HG03460 (cell line): ENCODE data around the gene EPS8L2.

Source experiments
- ATAC-seq: cut with Tn5 transposase; IDR thresholded peaks from one replicate; pipeline ENCODE4 v1.9.1; 2021; ENCODE audit not compliant: unreplicated experiment

Gene EPS8L2

DNA sequence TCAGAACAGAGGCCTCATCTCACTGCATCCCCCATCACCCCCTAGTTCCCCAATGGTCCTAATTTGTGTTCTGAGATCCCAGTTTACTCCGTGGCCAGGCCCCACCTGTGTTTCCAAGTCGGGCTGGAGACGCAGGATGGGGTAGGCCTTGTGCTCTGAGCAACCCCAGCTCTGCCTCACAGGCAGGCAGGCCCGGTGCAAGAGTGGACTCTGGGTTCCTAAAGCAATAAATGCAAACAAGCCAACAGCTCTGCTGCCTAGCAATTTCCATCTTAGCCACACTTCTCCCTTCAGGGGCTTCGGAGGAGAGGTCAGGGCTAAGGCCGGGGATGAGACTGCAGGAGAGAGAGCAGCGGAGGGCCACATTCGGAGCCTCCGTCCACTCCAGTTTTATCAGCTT is 2.5 kb upstream of the EPS8L2 start:
- no peak for ATAC-seq

GRCh38 chr11:704228-704674 is 1.8 kb upstream of the EPS8L2 start:
- ATAC-seq: no peak

DNA sequence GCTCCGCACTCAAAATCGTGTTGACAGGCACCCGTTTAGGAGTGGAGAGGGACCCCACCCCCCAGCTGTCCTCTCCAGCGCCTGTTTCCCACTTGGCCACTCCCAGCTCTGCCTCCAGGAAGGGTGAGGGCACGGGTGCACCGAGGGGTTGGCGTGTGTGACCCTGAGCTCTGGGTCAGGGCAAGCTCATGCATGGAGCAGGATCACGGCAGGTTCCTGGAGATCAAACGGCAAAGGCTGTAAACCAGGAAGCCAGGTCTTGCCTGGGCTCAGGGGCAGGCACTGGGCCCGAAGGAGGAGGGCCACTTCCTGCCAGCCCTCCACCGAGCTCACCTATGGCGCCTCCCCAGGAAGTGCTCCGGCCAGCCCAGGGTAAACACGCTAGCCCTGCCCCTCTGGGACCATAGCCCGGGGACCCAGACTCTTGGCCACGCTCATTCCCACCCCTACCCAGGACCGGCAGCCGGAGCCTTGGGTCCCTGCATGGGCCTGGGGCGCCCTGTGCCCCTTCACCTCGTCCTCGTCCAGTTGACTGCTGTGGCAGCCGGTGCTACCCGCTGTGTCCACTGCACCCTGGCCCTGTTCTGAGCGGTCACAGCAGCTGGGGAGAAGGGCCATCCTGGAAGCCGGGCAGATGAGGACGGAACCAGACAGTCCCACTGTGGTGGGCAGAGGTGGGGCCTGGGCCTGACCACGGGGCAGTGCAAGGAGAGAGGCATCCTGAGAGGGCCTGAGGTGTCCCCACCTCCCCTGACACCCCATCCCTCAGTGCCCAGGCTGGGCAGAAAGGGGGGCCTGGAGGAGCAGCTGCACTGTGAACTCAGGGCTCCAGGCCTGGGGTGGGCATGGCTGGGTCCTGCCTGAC is 1.0 kb upstream of the EPS8L2 start:
- ATAC-seq: no peak

DNA sequence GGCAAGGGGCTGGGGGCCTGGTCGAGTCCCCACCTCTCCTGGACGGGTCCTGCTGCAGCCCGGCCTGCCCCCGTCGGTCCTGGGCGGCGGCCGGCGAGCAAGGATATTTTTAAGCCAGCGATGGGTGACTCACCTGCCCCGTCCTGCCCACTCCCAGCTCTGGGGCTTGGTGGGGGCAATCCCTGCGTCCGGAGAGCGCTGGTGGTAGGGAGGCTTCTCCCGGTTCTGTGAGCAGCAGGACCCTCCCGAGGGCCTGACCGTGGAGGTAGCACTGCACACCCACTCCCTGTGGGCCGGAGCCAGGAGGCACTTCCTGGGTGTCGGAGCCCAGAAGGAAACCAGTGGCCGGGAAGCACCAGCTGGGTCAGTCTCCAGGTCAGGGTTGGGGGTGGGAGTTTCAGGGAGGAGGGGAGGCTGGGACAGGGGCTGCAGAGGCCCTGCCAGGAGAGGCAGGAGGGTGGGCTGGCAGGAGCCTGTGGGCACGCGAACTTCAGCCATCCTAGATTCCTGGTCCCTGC is 467 bp downstream of the EPS8L2 start:
- ATAC-seq: no peak

DNA sequence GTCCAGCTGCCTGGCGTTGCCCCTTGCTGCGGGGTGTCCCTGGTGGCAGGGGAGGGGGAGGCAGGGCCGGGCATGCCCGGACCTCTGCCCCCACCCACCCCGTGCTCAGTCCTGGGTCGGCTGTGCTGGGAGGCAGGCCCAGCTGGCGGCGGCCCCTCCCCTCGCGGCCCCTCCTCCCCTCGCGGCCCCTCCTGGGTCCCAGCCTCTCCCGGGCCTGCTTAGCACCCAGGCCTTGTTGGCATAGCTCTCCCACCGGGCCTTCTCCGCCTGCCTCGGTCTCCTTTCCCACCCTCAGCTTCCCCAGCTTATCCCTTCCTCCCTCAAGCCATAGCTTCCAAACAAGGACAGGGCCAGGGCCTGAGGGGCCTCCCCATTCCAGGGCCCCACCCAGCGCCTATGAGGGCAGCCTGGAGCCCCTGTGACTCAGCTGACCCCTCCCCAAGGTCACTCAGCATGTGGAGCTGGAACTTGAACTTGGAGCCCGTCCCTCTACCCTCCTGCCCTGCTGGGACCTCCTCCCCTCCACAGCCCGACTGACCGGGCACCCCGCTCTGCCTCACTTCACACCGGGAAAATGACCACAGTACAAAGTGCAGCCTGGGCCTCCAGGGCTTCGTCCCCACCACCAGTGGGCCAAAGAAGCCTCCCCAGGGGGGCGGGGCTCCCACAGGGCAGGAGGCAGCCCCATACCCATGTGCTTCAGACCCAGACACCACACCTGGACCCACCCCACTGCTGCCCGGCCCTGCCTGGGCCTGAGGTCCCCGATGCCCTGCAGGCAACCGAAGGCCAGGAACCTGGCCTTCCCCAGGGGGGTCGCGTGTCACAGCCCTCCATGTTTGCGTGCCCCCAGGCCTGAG is 1.2 kb downstream of the EPS8L2 start:
- no peak for ATAC-seq

GRCh38 chr11:707817-708420 is 1.9 kb downstream of the EPS8L2 start:
- ATAC-seq: no peak

DNA sequence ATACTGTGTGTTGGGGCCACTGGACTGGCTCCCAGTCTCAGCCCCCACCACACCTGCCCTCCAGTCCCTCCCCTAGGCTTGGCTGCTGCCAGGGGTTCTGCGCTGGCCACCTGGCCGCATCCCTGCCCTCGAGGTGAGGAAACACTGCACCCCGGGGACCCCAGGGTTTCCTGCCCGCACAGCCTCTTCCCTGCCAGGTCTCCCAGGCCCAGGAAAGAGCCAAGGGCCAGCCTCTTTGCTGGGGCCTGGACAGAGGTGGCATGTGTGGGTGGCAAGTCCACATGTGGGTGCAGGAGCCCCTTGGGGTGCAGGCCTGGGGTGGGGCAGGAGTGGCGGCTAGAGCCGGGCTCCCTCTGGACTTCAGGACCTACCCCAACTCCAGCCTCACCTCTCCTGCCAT is 2.5 kb downstream of the EPS8L2 start:
- ATAC-seq: no peak

GRCh38 chr11:709109-709997 is 3.3 kb downstream of the EPS8L2 start:
- ATAC-seq: no peak

DNA sequence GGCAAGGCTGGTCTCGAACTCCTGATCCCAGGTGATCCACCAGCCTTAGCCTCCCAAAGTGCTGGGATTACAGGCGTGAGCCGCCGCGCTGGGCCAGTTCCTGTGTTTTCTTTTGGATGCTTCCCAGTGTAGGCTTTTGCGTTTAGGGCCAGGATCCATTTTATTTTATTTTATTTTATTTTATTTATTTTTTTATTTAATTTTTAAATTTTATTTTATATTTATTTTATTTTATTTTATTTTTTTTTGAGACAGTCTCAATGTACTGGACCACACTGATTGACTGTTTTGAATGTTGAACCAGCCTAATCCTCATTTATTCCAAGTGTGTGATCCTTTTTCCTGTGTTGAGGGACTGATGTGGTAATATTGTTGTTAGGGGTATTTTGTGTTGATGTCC is 8.4 kb downstream of the EPS8L2 start:
- no peak for ATAC-seq

- ATAC-seq: no peak
Observed at GRCh38 chr11:719214-720016, 13.4 kb downstream of the EPS8L2 start.

DNA sequence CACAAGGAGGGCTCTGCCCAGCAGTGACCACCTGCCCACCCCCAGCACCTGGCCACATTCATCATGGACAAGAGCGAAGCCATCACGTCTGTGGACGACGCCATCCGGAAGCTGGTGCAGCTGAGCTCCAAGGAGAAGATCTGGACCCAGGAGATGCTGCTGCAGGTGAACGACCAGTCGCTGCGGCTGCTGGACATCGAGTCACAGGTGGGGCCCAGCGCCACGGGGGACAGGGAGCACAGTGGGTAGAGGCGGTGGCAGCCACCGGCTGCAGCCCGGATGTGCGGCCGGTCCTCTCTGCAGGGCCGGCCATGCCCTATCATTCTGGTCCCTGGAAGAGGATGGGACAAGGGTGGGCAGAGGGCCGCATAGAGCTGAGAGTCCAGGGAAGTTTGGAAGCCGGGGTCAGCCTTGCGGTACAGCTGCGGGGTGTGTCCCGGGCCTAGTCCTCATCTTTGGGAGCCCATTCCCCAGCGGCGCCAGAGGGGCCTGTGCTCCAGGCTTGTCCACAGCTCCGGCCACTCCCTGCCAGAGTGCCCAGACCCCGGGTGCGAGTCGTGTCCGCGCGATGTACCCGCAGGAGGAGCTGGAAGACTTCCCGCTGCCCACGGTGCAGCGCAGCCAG is 14.1 kb downstream of the EPS8L2 start:
- ATAC-seq: no peak

GRCh38 chr11:720642-721246 is 14.7 kb downstream of the EPS8L2 start:
- no peak for ATAC-seq

DNA sequence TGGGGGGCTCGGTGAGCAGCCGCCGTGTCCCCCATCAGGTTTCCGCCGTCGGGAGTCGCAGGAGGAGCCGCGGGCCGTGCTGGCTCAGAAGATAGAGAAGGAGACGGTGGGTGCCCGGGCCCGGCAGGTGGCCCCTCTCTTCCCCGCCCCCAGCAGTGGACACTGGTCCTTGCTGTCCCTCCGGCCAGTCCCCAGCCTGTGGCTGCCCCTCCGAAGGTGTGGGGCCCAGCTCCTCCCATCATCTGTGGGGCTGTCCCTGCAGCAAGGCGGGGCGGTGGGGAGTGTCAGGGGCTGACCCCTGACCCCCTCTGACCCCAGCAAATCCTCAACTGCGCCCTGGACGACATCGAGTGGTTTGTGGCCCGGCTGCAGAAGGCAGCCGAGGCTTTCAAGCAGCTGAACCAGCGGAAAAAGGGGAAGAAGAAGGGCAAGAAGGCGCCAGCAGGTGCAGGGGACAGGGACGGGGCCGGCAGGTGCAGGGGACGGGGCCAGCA is 15.3 kb downstream of the EPS8L2 start:
- no peak for ATAC-seq

DNA sequence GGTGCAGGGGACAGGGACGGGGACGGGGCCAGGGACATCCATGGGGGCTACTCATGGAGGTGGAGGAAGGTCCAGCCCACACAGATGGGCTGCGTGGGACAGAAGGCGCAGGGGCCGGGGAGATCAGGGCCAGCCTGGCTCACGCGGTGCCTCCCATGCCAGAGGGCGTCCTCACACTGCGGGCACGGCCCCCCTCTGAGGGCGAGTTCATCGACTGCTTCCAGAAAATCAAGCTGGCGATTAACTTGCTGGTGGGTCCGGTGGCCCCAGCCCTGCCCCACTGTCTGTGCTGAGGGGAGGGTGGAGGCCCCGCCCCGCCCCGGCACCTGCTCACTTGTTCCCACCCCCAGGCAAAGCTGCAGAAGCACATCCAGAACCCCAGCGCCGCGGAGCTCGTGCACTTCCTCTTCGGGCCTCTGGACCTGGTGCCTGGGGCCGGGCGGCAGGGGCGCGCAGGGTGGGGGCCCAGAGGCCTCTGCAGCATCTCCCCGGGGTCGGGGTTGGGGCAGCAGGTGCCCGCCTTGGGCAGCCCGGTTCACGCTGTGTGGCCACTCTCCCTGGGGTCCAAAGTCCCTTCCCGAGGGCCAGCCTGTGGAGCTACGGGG is 15.8 kb downstream of the EPS8L2 start:
- no peak for ATAC-seq

DNA sequence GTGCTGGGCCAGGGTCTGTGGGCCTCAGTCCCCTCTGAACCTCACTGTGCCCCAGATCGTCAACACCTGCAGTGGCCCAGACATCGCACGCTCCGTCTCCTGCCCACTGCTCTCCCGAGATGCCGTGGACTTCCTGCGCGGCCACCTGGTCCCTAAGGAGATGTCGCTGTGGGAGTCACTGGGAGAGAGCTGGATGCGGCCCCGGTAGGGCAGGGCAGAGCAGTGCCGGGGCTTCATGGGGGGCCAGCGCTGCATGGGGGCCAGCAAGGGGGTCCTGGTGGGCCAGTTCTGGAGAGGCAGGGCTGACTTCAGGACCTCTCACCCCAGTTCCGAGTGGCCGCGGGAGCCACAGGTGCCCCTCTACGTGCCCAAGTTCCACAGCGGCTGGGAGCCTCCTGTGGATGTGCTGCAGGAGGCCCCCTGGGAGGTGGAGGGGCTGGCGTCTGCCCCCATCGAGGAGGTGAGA is 16.3 kb downstream of the EPS8L2 start:
- ATAC-seq: no peak

DNA sequence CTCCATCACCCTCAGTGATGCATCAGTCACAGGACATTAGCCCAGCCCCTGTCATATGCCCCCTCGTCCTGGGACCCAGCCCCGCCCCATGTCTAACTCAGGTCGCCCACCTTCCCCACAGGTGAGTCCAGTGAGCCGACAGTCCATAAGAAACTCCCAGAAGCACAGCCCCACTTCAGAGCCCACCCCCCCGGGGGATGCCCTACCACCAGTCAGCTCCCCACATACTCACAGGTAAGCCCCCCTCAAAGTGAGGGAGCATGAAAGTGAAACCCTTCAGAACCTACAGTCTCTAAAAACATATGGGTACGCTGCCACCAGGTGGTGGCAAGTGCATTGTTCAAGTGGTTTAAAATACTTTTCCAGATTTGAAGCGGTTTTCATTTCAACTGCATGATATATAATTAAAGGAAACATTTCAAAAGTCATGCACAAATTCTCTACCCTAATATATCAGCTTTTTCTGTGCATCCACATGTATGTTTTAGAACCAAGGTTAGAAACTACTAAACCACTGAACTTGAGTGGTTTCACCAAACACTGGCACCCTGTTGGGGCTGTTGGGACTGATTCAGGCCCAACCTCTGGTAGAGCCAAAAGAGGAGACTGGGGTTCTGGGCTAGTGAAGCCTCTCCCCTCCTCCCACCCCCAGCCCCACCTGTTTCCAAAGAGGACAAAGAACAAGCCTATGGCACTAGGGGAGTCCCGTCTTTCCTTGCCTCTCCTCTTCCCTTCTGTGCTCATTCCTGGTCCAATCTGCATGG is 17.3 kb downstream of the EPS8L2 start:
- ATAC-seq: no peak

DNA sequence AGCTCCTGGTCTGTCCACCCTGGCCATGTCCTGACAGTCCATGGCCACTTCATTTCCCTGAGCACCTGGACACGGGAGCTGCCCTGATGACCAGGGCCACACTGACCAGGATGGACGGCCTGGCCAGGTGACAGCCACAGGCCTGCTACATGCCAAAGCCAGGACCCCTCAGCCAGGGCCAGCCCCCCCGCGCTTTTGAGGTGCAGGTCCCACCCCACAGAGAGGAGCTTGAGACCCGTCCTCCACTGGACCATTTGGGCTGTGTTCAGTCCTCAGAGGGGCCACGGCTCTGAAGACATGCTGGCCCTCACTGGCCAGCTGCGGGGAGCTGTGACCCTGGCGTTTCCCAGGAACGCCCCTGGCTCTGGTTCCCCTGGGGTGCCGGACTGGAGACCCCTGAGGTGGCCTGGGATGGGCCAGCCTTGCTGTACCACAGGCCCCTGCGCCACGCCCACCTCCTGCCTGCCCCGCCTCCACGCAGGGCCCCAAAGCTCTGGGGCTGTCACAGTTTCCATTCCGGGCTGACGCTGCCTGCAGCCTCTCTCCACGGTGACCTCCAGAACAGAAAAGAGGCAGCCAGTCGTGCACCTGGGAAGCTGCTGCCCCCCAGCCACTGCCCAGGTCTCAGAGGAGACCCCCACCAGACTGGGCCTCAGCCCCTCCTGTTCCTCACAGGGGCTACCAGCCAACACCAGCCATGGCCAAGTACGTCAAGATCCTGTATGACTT is 18.2 kb downstream of the EPS8L2 start:
- ATAC-seq: no peak
